Non-pigmented ciliary epithelial cell (primary cell): ENCODE results near the gene ATP11C.
"Not testable (repeated sequence)": the region's sequence is repeated elsewhere in the genome, so short reads cannot be mapped to it uniquely, and the experiment has no call there.

ENCODE experiments used
- DNase-seq: peaks from one replicate; pipeline ENCODE4 v3.0.0-alpha.2; 2010; ENCODE audit warnings: low read depth

Gene ATP11C

DNA sequence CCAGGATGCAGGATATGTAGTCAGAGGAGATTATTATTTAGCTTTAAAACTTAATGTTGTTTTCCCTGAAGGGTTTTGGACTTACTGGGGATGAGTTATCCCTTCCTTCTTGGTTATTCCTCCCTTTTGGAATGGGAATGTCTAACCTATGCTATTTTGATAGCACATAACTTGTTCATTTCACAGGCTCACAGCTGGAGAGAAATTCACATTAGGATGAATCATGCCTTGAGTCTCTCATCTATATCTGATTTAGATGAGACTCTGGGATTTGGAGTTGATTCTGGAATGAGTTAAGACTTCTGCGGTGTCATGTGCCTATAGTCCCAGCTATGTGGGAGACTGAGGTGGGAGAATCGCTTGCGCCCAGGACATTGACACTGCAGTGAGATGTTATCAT, 81.1 kb downstream of the ATP11C start:
- DNase-seq, result no peak

GRCh38 chrX:139850968-139851367, 81.9 kb downstream of the ATP11C start:
- no peak for DNase-seq

- no peak for DNase-seq
Measured at GRCh38 chrX:139844884-139845283, 88.0 kb downstream of the ATP11C start.

DNA sequence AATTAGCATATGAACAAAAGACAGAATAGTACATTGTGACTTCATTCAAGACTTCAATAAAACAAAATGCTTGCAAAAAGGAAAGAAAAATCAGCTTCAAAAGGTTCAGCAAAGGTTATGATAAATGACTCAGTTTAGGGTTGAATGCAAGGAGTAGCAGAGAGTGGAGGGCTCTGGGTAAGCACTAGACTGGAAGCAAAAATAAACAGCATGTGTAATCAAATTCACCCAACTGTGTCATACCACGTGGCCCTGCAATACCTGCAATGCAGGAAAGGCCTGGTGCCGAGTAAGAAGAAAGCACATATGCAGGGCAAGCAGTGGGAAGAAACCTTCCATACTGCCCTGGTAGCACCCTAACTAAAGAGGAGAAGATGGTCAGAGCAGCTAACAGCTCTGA, 88.7 kb downstream of the ATP11C start:
- DNase-seq, result no peak

GRCh38 chrX:139842326-139843185, 90.3 kb downstream of the ATP11C start:
- no peak for DNase-seq

- DNase-seq, result not testable (repeated sequence)
Measured at GRCh38 chrX:139836335-139836734, 96.5 kb downstream of the ATP11C start.

DNA sequence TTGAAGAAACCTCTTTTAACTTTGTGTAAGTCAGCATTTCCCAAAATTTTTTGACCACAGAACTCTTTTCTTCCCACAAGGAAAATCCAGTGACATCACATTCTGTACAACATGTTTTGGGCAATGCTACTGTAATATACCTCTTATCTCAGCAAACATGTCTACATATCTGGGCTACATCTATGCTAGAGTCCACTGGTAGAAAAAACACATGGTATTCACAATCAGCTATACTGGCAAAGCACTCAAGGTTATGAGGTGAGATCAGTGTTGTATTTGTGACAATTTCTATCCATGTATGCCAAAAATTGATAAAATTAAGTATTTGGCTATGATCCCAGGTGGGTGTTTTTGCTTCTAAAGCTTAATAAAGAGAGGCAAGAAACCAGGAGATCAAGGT, 98.0 kb downstream of the ATP11C start:
- DNase-seq, result no peak

GRCh38 chrX:139832718-139833309, 100.0 kb downstream of the ATP11C start:
- DNase-seq, result no peak

DNA sequence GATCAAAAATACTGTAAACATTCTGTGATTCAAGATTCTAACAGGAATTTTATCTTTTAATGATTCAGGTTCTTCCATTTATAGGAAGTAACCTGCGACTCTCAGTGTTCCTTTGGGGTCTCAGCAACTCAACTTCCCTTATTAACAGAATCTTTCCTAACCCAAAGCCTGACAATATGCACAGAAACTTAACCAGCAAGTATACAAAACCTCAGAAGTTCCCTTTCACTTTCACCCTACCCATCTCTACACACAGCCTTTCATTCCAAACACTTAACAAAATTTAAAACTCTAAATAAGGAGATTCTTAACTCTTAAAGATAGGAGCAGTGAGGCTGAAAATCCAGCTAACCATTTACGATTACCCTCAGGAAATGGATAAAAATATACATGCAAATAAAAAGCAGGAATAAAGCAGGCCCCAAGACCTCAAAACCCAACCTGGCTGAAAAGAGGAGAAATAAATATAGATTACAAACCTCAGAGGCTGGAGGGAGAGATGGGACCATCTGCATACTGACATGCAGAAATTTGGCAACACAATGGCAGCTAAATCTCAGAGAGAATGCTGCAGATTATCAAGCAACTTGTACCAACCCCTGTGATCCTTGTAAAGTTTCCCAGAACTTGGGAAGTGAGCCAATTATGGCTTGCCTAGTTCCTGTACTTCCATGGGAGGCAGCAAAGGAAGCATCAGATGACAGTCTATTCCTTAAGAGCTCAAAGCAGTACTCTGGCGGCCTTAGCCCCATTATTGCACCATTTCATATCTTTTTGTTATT, 101.0 kb downstream of the ATP11C start:
- DNase-seq, result no peak

- no peak for DNase-seq
Measured at GRCh38 chrX:139831017-139831416, 101.8 kb downstream of the ATP11C start.

DNA sequence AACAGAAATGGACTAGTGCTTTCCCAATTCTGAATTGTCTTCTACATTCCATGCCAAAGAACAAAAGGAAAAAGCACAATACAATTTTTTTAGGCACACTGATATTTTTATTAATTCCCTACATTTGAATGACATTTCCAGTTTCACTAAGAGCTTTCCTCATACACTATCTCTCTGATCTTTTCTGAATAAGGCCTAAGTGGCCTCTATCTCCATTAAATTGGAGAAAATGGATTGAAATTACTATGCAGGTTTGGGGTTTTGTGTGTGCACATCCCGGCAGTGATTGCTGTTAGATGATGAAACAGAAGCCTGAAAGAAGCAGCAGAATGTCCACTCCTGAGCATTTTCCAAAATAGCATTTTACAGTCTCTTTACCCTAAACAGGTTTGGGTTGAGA, 104.0 kb downstream of the ATP11C start:
- DNase-seq, result no peak

DNA sequence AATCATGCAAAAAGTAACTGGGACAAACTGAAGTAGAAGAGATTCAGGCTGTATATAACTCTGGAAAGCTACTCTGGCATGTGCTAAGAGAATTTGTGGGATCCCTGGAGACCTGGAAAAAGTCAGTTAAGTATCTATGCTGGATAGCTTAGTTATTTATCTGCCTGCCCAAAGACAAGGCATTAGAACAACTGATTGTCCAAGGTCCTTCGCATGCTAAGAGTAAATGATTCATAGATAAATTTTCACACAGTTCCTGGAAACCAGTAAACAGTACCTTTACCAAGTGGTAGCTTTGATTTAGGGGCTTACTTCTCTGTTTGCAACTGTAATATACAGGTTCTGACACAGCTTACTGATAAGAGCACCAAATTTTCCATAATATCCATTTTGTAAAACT, 104.8 kb downstream of the ATP11C start:
- no peak for DNase-seq

- DNase-seq, result peak; percentile 23
Measured at GRCh38 chrX:139826065-139827044, 106.5 kb downstream of the ATP11C start.

- DNase-seq, result no peak
Measured at GRCh38 chrX:139825618-139826017, 107.2 kb downstream of the ATP11C start.

- DNase-seq, result no peak
Measured at GRCh38 chrX:139823806-139824205, 109.0 kb downstream of the ATP11C start.

GRCh38 chrX:139820358-139820984, 112.4 kb downstream of the ATP11C start:
- no peak for DNase-seq

DNA sequence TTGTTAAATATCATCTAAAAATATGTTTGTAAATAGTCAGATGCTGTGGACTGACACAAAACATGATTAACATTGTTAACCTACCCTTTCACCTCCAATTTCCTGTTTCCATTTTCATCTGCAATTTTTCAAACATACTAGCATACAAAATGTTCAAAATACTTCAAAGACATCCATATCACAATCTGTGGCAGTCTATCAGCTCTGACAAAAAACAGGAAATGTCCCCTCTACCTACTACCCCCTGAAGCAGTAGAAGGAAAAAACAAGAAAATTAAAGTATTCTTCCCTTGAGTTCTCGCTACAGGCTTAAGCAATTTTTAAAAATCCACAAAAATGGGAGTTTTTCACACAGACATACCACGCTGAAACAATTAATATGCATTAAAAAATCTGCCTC, 116.6 kb downstream of the ATP11C start:
- no peak for DNase-seq

- DNase-seq, result no peak
Measured at GRCh38 chrX:139815771-139816170, 117.1 kb downstream of the ATP11C start.

GRCh38 chrX:139811942-139812629, 120.8 kb downstream of the ATP11C start:
- DNase-seq, result no peak

GRCh38 chrX:139804482-139804881, 128.4 kb downstream of the ATP11C start:
- no peak for DNase-seq

DNA sequence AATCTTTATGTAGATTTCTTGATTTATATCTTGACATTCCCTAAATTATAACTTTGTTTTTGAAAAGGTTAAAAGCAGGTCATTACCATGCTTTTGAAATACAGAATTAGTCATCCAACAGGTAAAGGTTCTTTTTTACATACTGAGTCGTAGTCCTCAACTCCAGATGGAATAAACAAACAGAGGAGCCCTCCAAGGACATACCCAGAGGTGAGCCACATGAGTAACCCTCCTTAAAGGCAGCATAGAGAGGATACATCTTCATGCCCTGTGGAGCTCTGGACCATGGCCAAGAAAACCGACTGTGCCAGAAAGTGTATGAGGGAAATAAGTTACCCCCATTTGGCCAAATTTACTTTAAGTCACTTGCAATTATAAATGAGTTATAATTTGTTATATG, 129.6 kb downstream of the ATP11C start:
- DNase-seq, result no peak
